ENCODE results near the gene CA9.

CA9 gene

DNA sequence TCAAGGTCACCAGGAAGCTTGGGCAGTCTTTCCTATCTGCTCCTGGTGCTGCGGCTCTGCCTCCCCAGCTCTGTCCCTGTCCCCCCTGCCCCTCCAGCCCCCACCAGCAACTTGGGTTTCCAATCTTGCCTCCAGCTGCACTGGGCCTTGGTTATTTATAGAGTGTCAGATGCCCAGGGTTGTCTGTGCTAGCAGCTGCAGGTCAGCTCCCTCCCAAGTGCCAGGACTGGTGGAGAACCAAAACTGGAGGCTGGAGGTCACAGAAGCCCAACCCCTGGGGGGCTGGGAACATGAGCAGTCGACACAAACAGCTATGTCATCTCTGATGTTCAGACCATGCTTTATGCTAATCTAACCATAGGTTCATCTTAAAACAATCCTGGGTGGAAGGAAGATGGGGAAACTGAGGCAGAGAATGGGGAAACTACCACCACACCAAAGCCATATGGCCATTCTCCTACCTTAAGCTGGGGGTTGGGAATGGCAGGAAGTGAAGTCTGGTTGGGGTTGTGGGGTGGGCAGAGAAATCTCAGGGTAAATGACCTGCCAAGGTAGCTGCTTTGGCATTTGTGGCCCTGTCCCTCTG is 14.3 kb downstream of the CA9 start:
- no peak overlapping the region for H3K27ac ChIP-seq
- TF ChIP-seq, protein P1, sequence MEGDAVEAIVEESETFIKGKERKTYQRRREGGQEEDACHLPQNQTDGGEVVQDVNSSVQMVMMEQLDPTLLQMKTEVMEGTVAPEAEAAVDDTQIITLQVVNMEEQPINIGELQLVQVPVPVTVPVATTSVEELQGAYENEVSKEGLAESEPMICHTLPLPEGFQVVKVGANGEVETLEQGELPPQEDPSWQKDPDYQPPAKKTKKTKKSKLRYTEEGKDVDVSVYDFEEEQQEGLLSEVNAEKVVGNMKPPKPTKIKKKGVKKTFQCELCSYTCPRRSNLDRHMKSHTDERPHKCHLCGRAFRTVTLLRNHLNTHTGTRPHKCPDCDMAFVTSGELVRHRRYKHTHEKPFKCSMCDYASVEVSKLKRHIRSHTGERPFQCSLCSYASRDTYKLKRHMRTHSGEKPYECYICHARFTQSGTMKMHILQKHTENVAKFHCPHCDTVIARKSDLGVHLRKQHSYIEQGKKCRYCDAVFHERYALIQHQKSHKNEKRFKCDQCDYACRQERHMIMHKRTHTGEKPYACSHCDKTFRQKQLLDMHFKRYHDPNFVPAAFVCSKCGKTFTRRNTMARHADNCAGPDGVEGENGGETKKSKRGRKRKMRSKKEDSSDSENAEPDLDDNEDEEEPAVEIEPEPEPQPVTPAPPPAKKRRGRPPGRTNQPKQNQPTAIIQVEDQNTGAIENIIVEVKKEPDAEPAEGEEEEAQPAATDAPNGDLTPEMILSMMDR (conservative IDR thresholded peaks at IDR 0.05) = no peak
- TF ChIP-seq ZFX (IDR thresholded peaks at IDR 0.05) = no peak

DNA sequence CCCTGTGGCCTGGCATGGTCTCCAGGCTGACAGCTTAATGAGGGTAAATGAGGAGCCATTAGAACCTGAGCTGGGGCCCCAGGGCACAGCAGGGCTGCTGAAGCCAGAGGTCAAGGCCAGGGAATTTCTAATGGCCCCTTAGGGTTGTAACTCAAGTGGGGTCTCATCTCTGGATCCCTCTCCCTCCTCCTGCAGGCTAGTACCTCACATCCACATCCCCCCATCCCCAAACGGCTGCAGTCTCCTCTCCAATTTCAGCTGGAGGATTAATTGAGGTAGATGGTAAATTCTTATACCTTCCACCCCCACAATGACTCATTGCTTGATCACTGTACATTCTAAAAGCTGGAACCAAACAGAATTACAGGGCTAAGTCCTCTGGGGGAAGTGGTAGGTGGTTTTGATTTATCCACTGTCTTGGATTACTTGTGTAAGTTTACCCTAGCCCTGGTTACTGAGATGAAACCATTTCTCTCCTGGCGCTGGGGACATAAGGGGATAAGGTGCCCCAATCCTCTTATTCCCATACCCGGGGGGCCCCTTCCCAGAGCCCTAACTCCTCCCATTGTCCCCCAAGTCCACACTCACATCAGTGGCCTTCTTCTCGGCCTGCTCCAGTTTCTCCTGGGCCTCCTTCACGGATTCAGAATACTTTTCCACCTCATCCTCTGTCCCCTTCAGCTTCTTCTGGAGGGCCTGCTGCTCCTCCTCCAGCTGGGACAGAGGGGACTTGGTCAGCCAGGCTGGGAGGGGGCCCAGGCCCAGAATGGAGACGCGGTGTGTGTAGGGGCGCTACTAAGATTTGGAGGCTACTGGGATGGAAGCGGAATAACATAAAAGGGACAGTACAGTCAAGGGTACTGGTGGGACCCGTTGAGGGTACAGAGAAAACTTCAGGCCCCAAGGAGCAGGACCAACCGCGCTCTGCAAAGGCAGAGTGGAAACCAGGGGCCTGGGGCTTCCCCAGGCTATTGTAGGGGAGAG is 15.1 kb downstream of the CA9 start:
- H3K27ac ChIP-seq = no peak overlapping the region
- no peak for TF ChIP-seq ZFX (IDR thresholded peaks at IDR 0.05)
- TF ChIP-seq, protein P1 (conservative IDR thresholded peaks at IDR 0.05) = no peak

DNA sequence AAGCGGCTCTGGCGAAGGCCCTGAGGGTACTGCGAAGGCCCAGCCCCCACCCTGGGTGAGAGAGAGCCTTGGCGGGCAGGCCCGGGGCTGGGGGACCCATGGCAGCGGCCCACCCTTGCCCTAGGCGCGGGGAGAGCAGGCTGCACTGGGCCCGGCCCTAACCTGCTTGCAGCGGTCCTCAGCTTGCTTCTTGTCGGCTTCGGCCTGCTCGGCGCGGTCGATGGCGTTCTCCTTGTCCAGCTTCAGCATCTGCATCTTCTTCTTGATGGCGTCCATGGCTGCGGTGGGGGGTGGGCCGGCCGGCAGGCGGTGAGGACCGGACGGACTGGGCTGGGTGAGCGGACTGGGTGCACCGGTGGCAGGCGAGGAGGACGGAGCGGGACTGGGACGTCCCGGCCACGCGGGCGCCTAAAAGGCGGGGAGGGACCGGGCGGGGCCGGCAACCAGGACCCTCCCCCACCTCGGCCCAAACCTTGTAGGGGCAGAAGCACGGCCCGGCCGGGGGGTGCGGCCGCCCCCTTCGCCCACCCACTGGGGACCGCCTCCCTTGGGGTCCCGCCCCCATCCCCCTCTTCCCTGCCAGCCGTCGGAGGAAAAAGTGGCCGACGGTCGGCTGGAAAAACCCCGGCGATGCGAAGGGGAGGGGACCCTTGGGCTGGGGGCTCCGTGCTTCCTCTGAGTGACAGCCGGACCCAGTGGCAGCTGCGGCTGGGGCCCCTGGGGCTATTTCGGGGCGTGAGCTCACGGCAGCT is 16.0 kb downstream of the CA9 start, which contains the start of gene TPM2:
Gene TPM2, minus strand, starts transcription at position 384 of the 752 bp plus-strand sequence. Its CDS starts 108 bp downstream, at position 276.
- TF ChIP-seq, protein P1 (conservative IDR thresholded peaks at IDR 0.05) = no peak
- TF ChIP-seq ZFX (IDR thresholded peaks at IDR 0.05) = no peak
- peak within 1 kb of the TSS; percentile 56 for H3K27ac ChIP-seq

DNA sequence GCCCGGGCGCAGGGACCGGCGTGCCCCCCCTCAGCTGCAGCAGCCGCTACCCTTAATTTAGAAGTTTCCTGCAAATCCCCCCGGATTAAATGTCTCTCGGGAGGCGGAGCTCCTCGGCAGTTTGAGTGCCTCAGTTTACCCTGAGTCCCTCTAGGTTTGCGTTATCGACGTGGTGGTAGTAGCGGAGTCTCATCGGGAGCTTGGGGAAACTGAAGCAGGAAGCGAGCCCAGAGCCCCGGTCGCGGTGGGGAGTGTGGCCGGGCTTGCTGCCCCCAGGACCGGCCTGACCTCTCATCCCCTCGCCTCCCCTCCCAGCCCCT is 16.5 kb downstream of the CA9 start:
- H3K27ac ChIP-seq = peak overlapping the region; percentile 56
- no peak for TF ChIP-seq ZFX (IDR thresholded peaks at IDR 0.05)
- TF ChIP-seq, protein P1 (conservative IDR thresholded peaks at IDR 0.05) = no peak

DNA sequence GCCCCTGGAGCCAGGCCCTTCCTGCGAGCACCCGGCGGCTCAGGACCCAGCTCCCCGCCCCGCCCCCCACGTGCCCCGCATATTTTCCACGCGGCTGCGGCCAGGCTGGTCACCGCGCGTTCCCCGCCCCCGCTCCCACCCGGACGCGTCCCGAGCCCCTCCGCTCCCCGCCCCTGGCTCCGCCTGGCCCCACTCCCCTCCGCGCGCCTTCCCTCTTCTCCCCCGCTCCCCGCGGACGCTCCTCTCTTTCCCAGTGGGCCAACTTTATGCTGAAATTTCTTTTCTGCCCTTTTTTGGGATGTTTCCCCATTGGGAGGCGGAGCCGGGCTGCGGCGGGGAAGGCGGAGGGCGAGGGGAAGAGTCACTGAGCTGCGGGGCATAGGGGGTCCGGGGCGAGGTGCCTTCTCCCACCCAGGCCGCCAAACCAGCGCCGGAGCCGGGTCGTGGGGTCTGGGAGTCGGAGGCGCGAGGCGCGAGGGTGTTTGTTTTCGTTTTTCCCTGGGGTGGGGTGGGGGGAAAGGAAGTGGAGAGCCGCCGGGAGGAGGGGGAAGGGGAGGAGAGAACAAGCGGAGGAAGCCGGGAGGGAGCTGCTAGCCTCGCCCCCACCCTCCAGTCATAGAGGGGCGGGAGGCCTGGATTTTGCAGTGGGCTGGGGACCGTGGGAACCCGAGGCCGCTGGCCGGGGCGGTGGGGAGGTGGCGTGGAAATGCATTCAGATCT is 17.0 kb downstream of the CA9 start:
- H3K27ac ChIP-seq = peak overlapping the region; percentile 56
- TF ChIP-seq ZFX (IDR thresholded peaks at IDR 0.05) = no peak
- TF ChIP-seq, protein P1 (conservative IDR thresholded peaks at IDR 0.05) = no peak

DNA sequence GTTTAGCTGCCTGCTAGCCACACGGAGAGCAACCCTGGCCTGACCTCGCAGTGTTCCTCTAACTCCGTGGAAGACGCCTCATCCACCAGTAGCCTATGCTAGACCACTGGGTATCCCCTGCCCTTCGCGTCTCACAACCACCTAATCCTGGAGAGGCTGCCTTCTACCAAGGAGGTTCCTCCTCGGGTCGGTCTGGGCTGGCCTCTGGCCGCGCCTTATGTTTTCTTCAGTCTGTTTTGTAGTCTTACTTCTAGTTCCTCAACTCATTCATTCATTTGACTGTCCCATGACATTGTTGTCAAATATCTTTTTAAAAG is 17.6 kb downstream of the CA9 start:
- peak overlapping the region; percentile 56 for H3K27ac ChIP-seq
- no peak for TF ChIP-seq ZFX (IDR thresholded peaks at IDR 0.05)
- TF ChIP-seq, protein P1 (conservative IDR thresholded peaks at IDR 0.05) = no peak

Measured in C4-2B (cell line).